Measurements from ENCODE around the gene DPF3.

The DPF3 gene

DNA sequence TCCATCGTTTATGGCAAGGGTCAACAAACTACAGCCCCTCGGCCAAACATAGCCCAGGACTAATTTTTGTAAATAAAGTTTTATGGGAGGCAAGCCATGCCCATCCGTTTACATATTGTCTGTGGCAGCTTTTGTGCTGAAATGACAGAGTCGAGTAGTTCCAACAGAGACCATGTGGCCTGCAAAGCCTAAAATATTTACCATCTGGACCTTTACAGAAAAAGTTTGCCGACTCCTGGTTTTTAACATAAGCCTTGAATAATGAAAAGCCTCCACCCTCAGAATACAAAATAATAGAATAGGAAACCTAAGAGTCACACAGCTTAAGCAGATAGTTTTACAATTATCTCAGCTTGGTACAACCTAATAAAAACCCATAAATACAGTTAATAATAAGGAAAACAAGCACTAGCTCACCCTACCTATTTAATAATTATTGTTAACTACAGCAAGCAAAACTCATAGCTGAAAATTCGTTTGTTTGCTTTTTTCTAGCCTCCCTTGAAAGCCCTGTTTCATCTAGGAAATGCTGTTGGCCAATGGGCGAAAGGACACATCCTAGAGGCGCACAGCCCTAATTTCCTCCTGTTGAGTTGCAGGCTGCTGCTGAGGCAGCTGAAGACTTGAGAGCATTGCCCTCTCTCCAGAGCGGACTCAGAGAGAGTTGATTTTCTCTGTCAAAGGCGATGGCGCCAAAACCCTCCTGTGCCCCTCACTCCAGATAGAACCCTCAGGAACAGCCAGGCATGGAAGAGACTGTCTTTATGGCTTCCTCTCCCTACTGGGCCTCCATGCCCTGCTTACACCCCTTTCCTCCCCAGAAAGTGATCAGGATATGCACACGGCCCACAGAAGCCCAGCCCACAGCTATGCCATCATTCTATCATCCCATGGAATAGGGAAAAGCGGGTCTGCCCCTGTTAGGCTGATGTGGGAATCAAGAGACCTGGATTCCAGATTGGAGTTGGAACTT is 107.2 kb downstream of the DPF3 start:
- TF ChIP-seq CTCF (IDR thresholded peaks at IDR 0.05; ENCODE audit: low read depth, low read length): no peak
- DNase-seq (ENCODE audit: low read depth, low spot score): no peak
- in situ Hi-C loops (cut with HindIII; ENCODE audit: low sequenced_read_pairs): no loop called here
- H3K4me3 ChIP-seq (ENCODE audit: low read depth, low read length): no peak overlapping the region

DNA sequence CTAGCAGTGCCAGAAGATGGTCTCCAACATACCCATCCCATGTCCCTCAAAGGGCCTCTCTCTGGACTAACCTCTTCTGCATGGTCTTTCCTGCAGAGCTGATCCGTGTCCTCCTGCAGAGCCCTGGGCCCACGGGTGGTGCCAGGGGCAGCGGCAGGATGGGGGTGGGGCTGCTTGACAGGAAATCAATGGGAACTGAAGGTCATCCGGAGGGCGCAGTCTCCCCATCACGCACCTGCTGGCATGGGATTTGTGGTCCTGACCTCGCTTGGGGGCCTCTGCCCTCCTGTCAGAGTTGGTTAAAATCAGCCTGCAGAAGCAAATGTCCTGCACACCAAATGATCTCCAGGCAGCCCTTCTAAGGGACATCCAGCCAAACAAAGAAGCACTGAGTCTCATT is 110.2 kb downstream of the DPF3 start:
- in situ Hi-C loops (cut with HindIII; ENCODE audit: low sequenced_read_pairs): no loop called here
- H3K4me3 ChIP-seq (ENCODE audit: low read depth, low read length): no peak overlapping the region
- TF ChIP-seq CTCF (IDR thresholded peaks at IDR 0.05; ENCODE audit: low read depth, low read length): no peak
- DNase-seq (ENCODE audit: low read depth, low spot score): no peak

DNA sequence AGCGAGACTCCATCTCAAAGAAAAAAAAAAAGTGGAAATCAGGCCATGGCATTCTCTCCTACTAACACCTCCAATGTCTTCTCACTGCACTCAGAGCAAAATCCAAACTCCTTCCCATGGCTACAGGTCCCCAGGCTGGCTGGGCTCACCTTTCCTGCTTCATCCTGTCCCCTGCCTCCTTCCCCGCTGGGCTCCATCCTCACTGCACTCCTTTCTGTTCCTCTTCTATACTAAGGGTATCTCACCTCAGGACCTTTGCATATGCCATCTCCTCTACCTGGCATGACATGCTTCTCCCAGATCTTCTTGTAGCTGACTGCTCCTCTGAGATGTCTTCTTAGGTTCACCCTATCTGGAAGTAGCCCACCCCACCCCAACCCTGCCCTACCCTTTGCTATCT is 111.1 kb downstream of the DPF3 start:
- DNase-seq (ENCODE audit: low read depth, low spot score): no peak
- no peak overlapping the region for H3K4me3 ChIP-seq (ENCODE audit: low read depth, low read length)
- in situ Hi-C loops (cut with HindIII; ENCODE audit: low sequenced_read_pairs): no loop called here
- no peak for TF ChIP-seq CTCF (IDR thresholded peaks at IDR 0.05; ENCODE audit: low read depth, low read length)

DNA sequence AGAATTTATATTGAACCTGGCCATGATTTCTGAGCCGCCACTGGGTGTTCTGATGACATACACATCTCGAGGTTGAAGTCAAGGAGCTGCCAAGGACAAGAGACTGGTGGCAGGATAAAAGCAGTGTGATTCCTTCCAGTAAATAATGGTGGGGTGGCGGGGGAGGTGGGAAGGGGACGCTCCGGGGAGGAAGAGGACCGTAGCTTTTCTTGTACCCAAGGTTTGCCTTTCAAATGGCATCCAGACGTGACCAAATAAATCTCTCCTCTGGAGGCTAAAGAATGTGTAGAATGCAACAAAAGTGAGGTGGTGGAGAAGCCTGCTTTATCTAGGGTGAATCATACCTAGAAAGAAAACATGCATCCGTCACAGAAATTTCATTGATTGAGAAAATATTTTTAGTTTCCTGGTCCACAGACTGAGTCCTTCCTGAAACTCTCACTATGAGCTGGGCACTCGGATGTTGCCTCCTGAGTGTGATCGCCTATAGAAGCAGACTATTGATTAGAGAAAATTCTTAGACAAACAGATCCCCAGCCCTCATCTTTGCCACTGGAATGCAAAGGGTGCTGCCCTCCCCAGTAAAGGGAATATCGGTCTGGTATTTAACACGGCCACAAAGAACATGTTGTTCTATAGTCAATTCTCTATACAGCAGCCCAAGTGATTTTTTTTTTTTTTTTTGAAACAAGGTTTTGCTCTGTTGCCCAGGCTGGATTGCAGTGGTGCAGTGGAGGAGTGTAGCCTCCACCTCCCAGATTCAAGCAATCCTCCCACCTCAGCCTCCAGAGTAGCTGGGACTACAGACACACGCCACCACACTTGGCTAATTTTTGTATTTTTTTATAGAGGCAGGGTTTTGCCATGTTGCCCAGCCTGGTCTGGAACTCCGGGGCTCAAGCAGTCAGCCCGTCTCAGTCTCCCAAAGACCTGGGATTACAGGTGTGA is 112.1 kb downstream of the DPF3 start:
- in situ Hi-C loops (cut with HindIII; ENCODE audit: low sequenced_read_pairs): no loop called here
- H3K4me3 ChIP-seq (ENCODE audit: low read depth, low read length): no peak overlapping the region
- peak; percentile 81 for DNase-seq (ENCODE audit: low read depth, low spot score)
- TF ChIP-seq CTCF (IDR thresholded peaks at IDR 0.05; ENCODE audit: low read depth, low read length): no peak

GRCh38 chr14:72780751-72781150 is 113.2 kb downstream of the DPF3 start:
- H3K4me3 ChIP-seq (ENCODE audit: low read depth, low read length): no peak overlapping the region
- in situ Hi-C loops (cut with HindIII; ENCODE audit: low sequenced_read_pairs): no loop called here
- peak; percentile 51 for DNase-seq (ENCODE audit: low read depth, low spot score)
- TF ChIP-seq CTCF (IDR thresholded peaks at IDR 0.05; ENCODE audit: low read depth, low read length): no peak

DNA sequence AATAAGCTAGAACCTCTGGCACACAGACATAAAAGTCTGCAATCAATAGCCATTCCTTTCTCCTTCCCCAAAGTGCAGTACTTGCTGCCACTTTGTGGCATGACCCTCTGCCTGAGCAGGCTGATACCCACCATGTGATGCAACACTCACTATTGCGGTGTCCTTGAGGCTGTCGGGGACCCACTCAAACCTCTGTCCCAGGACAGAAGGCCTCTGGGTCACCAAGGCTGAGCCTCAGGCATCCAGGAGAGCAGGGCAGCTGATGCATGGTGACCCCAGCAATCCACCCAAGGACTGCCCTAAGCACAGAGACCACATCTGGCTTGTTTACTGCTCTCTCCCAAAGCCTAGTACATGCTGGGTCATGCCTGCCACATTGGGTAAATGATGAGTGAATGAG is 114.2 kb downstream of the DPF3 start:
- DNase-seq (ENCODE audit: low read depth, low spot score): no peak
- in situ Hi-C loops (cut with HindIII; ENCODE audit: low sequenced_read_pairs): no loop called here
- no peak overlapping the region for H3K4me3 ChIP-seq (ENCODE audit: low read depth, low read length)
- TF ChIP-seq CTCF (IDR thresholded peaks at IDR 0.05; ENCODE audit: low read depth, low read length): no peak
